ENCODE data around the gene CHAD. TPM values are rescaled to one million over a fixed set of nuclear protein-coding genes. Genes with fewer than 3 reads are reported as not detected.
A peak's percentile ranks its signal among the peaks of the same experiment; 100 is the strongest.
"Not testable (repeated sequence)": the region's sequence is repeated elsewhere in the genome, so short reads cannot be mapped to it uniquely, and the experiment has no call there.

The CHAD gene
- total RNA-seq, 1 donor from 2014 or later, result not detected

DNA sequence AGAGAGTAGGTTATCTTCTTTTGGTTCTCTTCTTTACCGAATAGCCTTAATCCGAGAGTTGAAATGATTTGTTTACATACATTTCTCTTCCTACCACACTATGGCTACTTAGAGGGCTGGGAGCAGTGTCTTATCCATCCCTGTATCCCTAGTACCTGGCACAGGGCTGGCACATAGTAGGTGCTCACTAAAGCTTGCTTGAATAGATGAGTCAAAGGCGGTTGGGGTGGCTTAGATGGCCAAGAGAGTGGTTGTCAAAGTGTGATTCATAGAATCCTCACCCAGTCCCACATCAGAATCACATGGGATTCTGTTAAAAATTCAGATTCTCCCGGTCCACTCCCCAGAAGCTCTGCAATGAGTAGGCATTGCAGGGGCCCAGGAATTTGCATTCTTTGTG is 11.1 kb downstream of the CHAD start:
- ATAC-seq, result no peak

- no peak for ATAC-seq
Measured at GRCh38 chr17:50453901-50454300, 14.8 kb downstream of the CHAD start.

DNA sequence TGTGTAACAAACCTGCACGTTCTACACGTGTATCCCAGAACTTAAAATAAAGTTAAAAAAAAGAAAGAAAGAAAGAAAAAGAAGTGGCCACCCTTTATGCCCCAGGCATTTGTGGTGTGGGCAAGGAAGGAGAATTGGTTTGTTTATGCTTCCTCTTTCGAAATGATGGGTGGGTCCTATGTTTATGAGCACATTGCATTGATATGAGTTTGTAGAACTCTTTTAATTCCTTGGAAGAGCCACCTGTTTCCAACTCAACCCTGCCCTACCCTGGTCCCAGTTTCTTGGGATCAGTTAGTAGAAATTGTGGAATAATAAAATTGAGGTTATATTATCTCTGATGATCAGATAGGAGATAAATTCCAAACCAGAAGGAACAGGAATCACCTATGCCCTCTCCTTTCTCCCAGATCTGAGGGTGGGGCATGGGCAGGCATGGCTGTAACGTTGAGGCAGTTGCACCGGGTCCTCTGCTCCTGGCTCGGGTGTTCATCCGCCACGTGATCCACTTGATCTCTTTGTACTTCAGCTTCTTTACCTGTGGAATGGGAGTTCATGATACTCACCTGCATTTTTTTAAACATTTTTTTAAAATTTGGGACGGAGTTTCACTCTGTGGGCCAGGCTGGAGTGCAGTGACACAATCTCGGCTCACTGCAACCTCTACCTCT is 15.9 kb downstream of the CHAD start:
- ATAC-seq, result peak; percentile 32

GRCh38 chr17:50451943-50452629 is 16.6 kb downstream of the CHAD start:
- ATAC-seq, result no peak

- no peak for ATAC-seq
Measured at GRCh38 chr17:50448643-50449042, 20.0 kb downstream of the CHAD start.

GRCh38 chr17:50447870-50448595 is 20.6 kb downstream of the CHAD start:
- no peak for ATAC-seq

- ATAC-seq, result peak; percentile 48
Measured at GRCh38 chr17:50445730-50446325, 22.9 kb downstream of the CHAD start.

- no peak for ATAC-seq
Measured at GRCh38 chr17:50444841-50445715, 23.6 kb downstream of the CHAD start.

GRCh38 chr17:50443505-50443974 is 25.1 kb downstream of the CHAD start:
- ATAC-seq, result no peak

DNA sequence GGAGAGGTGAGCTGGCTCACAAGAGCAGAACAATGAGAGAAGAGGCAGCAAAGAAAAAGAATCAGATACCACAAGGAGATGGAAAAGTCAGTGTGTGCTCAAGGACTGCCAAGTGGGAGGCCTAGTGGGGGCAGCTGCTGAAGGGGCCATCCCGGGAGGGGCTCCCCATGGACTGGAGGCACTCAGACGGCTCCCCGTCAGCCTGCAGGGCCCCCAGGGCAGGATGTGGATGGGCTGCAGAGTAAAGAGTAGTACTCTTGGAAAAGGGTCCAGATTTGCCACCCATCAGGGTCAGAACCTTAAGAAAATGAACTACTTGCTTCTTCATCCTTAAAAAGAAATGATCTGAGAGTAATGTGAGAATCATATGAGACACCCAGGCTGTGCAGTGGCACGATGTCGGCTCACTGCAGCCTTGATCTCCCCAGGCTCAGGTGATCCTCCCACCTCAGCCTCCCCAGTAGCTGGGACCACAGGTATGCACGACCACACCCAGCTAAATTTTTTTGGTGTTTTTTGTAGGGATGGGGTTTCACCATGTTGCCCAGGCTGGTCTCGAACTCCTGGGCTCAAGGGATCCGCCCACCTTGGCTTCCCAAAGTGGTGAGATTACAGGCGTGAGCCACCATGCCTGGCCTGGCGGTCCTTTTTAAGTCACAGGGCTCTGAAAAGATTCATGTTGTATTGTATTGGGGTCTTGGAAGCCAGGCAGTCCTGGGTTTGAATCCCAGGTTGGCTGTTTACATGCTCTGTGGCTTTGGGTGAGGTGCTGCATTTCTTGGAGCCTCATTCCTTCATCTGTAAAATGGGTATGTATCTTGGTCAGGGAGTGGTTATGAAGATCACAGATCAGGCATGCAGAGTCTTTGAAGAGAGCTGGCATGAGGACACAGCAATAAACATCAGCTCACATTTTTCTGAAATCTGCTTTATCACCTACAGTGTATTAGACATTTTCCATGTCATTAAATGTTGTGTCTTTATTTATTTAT is 27.5 kb downstream of the CHAD start:
- ATAC-seq, result peak; percentile 13

DNA sequence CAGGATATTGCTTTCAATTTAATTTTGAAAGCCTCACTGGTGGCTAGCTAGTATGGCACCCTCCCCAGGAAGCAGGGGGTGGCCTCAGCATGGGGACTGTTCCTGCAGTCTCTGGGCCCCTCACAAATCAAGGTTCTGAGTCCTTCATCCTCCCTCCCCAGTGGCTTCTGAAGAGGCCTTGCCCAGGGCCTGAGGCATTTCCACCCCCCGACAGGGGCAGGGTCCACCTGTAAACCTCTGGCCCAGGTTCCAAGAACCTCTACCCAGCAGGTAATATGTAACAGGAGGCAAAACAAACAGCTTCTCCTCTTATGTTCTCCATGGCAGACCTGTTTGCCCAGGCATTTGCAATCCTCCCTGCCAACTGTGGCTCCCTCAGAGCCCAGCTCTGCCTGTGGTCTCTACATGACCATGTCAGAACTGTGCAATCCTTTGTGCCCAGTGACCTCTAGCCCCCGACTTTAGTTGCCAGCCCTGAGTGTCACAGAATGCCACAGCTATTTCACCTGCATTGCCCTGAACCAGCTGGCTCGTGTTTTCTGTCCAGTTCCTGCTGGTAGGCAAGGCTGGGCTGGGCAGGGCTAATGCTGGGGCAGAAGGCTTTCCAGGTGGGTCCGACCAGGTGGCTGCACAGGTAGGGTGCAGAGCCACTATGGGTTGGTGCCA is 28.4 kb downstream of the CHAD start:
- peak; percentile 26 for ATAC-seq

DNA sequence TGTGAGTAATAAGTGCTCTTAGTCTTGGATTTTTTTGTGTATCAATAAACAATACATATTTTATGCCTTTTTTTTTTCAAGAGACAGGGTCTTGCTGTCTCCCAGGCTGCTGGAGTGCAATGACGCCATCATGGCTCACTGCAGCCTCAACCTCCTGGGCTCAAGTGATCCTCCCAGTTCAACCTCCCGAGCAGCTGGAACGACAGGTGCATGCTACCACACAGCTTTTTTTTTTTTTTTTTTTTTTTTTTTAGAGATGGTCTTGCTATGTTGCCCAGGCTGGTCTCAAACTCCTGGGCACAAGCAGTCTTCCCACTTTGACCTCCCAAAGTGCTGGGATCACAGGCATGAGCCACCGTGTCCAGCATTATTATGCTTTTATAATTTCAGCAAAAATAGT is 29.7 kb downstream of the CHAD start:
- ATAC-seq, result no peak

- no peak for ATAC-seq
Measured at GRCh38 chr17:50437409-50437808, 31.3 kb downstream of the CHAD start.

GRCh38 chr17:50432125-50432762 is 36.4 kb downstream of the CHAD start:
- no peak for ATAC-seq

- ATAC-seq, result no peak
Measured at GRCh38 chr17:50430821-50431618, 37.7 kb downstream of the CHAD start.

- no peak for ATAC-seq
Measured at GRCh38 chr17:50429793-50430192, 38.9 kb downstream of the CHAD start.

DNA sequence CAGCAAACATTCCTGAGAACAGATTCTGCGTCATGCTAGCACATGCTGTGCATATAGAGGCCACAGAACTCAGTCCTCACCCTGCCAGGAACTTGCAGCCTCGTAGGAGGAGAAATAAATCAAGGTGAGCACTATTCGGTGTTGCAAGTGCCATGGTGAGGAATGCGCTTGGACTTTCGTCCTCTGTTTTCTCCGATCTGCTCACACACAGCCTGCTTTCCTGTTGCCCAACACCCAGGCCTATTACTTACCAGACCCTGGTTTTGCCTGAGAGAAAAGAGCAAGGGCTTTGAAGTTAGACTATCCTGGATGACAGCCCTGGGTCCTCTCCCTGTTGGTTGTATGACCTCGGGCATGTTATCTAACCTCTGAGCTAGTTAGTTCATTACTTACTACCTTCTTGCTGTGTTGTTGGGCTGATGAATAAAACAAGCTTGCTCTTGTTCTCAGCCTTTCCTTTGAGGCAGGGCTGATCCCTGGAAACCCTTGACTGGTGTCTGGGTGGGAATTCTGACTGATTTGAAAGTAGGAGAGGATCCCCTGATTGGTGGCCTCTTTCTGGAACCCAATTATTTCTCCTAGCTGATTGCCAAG is 39.8 kb downstream of the CHAD start:
- peak; percentile 79 for ATAC-seq

DNA sequence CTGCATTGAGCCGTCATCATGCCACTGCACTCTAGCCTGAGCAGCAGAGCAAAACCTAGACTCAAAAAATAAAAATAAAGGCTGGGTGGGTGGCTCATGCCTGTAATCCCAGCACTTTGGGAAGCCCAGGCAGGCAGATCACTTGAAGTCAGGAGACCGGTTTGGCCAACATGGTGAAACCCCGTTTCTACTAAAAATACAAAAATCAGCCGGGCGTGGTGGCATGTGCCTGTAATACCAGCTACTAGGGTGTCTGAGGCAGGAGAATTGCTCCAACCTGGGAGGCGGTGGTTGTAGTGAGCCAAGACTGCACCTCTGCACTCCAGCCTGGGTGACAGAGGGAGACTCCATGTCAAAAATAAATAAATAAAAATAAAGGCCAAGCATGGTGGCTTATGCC is 40.6 kb downstream of the CHAD start:
- not testable (repeated sequence) for ATAC-seq

Data from esophagus mucosa (tissue), 1 donor.